HFFc6 (cell line): Measurements from ENCODE around the gene NOC2L. TPM values are rescaled to one million over a fixed set of nuclear protein-coding genes. Genes with fewer than 3 reads are reported as not detected.

Source experiments
- DNase-seq: peaks from one replicate; pipeline ENCODE4 v3.0.0-alpha.2; 2018
- H3K27ac Mint-ChIP-seq: 2 replicates; pipeline ENCODE4 v1.8.0; 2020; ENCODE audit warnings: mild to moderate bottlenecking, mixed read lengths
- H3K27me3 Mint-ChIP-seq: 2 replicates; pipeline ENCODE4 v1.8.0; 2021; ENCODE audit warnings: mild to moderate bottlenecking, moderate library complexity, mixed read lengths; ENCODE audit not compliant: insufficient read depth
- H3K36me3 Mint-ChIP-seq: 2 replicates; pipeline ENCODE4 v1.8.0; 2021; ENCODE audit warnings: low read depth, mixed read lengths
- H3K4me1 Mint-ChIP-seq: 2 replicates; pipeline ENCODE4 v1.8.0; 2020; ENCODE audit warnings: low read depth, mixed read lengths
- H3K4me3 Mint-ChIP-seq: 2 replicates; pipeline ENCODE4 v1.8.0; 2020; ENCODE audit warnings: mild to moderate bottlenecking, moderate library complexity, mixed read lengths
- H3K9me3 Mint-ChIP-seq: 2 replicates; pipeline ENCODE4 v1.8.0; 2020; ENCODE audit warnings: mild to moderate bottlenecking, mixed read lengths
- CTCF ChIP-seq: fragments of 200-600 bp; sonication (generic); IDR thresholded peaks from 2 replicates; pipeline ENCODE4 v1.5.0; 2021; ENCODE audit warnings: antibody characterized with exemption, mild to moderate bottlenecking
- total RNA-seq, 6 experiments: library from RNA; stranded (reverse); fragmentation: NEBNext Ultra II Directional; extraction: Animal tissue kit (Norgen Biotek cat#: 25700); gene quantifications; 2 replicates in 1 of 6; 3 replicates in 5 of 6; pipeline ENCODE4 v1.2.3, GENCODE V29; 2021

The NOC2L gene
- total RNA-seq, 6 experiments from 2014 or later: 112 to 142 (median 119) TPM

- H3K27ac Mint-ChIP-seq: no peak overlapping the region
- no peak overlapping the region for H3K4me3 Mint-ChIP-seq
- H3K9me3 Mint-ChIP-seq: 0 out of 2 replicates have a peak, but pooled peaks cover 3% of the 10 kb centered on the region
- no peak for TF ChIP-seq CTCF
- no peaks in the 10 kb centered on the region for H3K4me1 Mint-ChIP-seq
- H3K27me3 Mint-ChIP-seq: peaks cover 13% of the 10 kb centered on the region
- H3K36me3 Mint-ChIP-seq: no peaks in the 10 kb centered on the region
- no peak for DNase-seq
Measured at GRCh38 chr1:981491-981954, 22.5 kb upstream of the NOC2L start.

GRCh38 chr1:980602-981395, 21.7 kb upstream of the NOC2L start:
- Mint-ChIP-seq H3K4me1 (no peaks in the 10 kb centered on the region), H3K36me3 (no peaks in the 10 kb centered on the region), H3K9me3 (0 out of 2 replicates have a peak, but pooled peaks cover 3% of the 10 kb centered on the region), H3K4me3 (no peak overlapping the region), H3K27me3 (peaks cover 13% of the 10 kb centered on the region), H3K27ac (no peak overlapping the region)
- no peak for TF ChIP-seq CTCF
- DNase-seq: no peak

- no peaks in the 10 kb centered on the region for H3K36me3 Mint-ChIP-seq
Measured at GRCh38 chr1:980137-980571, 21.1 kb upstream of the NOC2L start.

GRCh38 chr1:979744-980072, 20.7 kb upstream of the NOC2L start:
- no peak overlapping the region for H3K4me3 Mint-ChIP-seq
- H3K27me3 Mint-ChIP-seq: peaks cover 13% of the 10 kb centered on the region
- H3K36me3 Mint-ChIP-seq: no peaks in the 10 kb centered on the region
- TF ChIP-seq CTCF: no peak
- no peak for DNase-seq
- H3K27ac Mint-ChIP-seq: no peak overlapping the region
- H3K9me3 Mint-ChIP-seq: 0 out of 2 replicates have a peak, but pooled peaks cover 3% of the 10 kb centered on the region
- no peaks in the 10 kb centered on the region for H3K4me1 Mint-ChIP-seq

More at GRCh38 chr1:980137-980571, 21.1 kb upstream of the NOC2L start:
- Mint-ChIP-seq H3K4me3 (no peak overlapping the region), H3K27ac (no peak overlapping the region), H3K27me3 (peaks cover 13% of the 10 kb centered on the region), H3K9me3 (0 out of 2 replicates have a peak, but pooled peaks cover 3% of the 10 kb centered on the region), H3K4me1 (no peaks in the 10 kb centered on the region)
- no peak for TF ChIP-seq CTCF
- no peak for DNase-seq

GRCh38 chr1:978835-979743, 20.0 kb upstream of the NOC2L start:
- Mint-ChIP-seq H3K4me1 (no peaks in the 10 kb centered on the region), H3K9me3 (0 out of 2 replicates have a peak, but pooled peaks cover 3% of the 10 kb centered on the region), H3K27me3 (peaks cover 13% of the 10 kb centered on the region), H3K36me3 (no peaks in the 10 kb centered on the region), H3K4me3 (no peak overlapping the region), H3K27ac (no peak overlapping the region)
- TF ChIP-seq CTCF: no peak
- no peak for DNase-seq
